A673 (cell line): ENCODE results near the gene TUBB.

Experiments used
- EZH2 ChIP-seq: fragments of 200-600 bp; sonication (generic); IDR thresholded peaks from 2 replicates; pipeline ENCODE4 v1.6.1; 2017; ENCODE audit warnings: borderline replicate concordance, low read depth, mild to moderate bottlenecking, mixed read lengths, antibody characterized with exemption, low read length; ENCODE audit not compliant: poor library complexity, severe bottlenecking
- TF ChIP-seq, protein P1 (sequence below): fragments of 300-800, 200-600 bp; sonication (generic); conservative IDR thresholded peaks from 2 replicates; pipeline ENCODE4 v1.5.1; 2017; ENCODE audit warnings: low read depth, mild to moderate bottlenecking, antibody characterized with exemption, low read length, moderate library complexity, mixed read lengths

- TF ChIP-seq, protein P1, sequence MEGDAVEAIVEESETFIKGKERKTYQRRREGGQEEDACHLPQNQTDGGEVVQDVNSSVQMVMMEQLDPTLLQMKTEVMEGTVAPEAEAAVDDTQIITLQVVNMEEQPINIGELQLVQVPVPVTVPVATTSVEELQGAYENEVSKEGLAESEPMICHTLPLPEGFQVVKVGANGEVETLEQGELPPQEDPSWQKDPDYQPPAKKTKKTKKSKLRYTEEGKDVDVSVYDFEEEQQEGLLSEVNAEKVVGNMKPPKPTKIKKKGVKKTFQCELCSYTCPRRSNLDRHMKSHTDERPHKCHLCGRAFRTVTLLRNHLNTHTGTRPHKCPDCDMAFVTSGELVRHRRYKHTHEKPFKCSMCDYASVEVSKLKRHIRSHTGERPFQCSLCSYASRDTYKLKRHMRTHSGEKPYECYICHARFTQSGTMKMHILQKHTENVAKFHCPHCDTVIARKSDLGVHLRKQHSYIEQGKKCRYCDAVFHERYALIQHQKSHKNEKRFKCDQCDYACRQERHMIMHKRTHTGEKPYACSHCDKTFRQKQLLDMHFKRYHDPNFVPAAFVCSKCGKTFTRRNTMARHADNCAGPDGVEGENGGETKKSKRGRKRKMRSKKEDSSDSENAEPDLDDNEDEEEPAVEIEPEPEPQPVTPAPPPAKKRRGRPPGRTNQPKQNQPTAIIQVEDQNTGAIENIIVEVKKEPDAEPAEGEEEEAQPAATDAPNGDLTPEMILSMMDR, result no peak
- TF ChIP-seq EZH2, result no peak
Observed at GRCh38 chr6:30748851-30749540, 28.8 kb downstream of the TUBB start.
